CD4-positive, alpha-beta T cell (primary cell): ENCODE measurements around the gene RNF167. TPM values are rescaled to one million over a fixed set of nuclear protein-coding genes. Genes with fewer than 3 reads are reported as not detected.

Experiments used
- ATAC-seq: fragments of 200-7000 bp; cut with Tn5 transposase; one replicate; pipeline ENCODE4 v1.10.0; 2022; ENCODE audit warnings: mild to moderate bottlenecking; ENCODE audit not compliant: poor library complexity
- CTCF ChIA-PET: fragments of 350-600 bp; sonication (Branson Sonifier 250); formaldehyde crosslinking; loops from one replicate; lab custom pipeline; 2021; ENCODE audit warnings: antibody characterized with exemption, inconsistent platforms; lab: Charles Lee
- POLR2A ChIA-PET: fragments of 350-600 bp; sonication (Branson Sonifier 250); formaldehyde crosslinking; loops from one replicate; lab custom pipeline; 2021; ENCODE audit warnings: antibody characterized with exemption, inconsistent platforms; lab: Charles Lee
- DNase-seq, 14 experiments: peaks; one replicate each; pipeline ENCODE4 v3.0.0-alpha.2; 2013 to 2020; ENCODE audit warnings: mixed read lengths in 2 of 14
- H3K27ac ChIP-seq, 2 donors: one replicate each; pipeline versions ENCODE4 v1.5.1 to v1.7.0; 2013; ENCODE audit warnings: low read length in 2 of 2, low read depth in 1 of 2, mild to moderate bottlenecking in 1 of 2
- H3K27me3 ChIP-seq, 2 experiments: 1 replicate in 1 of 2; 2 replicates in 1 of 2; pipeline versions ENCODE4 v1.6.1 to v1.7.0; 2013; ENCODE audit warnings: low read length in 2 of 2, control low read depth in 1 of 2, mild to moderate bottlenecking in 1 of 2, moderate library complexity in 1 of 2; ENCODE audit not compliant: insufficient read depth in 2 of 2, control insufficient read depth in 1 of 2
- H3K36me3 ChIP-seq: one replicate; pipeline ENCODE4 v1.6.1; 2013; ENCODE audit warnings: low read length, control low read depth; ENCODE audit not compliant: insufficient read depth
- H3K4me1 ChIP-seq: one replicate; pipeline ENCODE4 v1.6.1; 2013; ENCODE audit warnings: low read length, control low read depth; ENCODE audit not compliant: insufficient read depth
- H3K4me3 ChIP-seq: one replicate; pipeline ENCODE4 v1.5.1; 2013; ENCODE audit warnings: mild to moderate bottlenecking, low read length, moderate library complexity
- H3K9me3 ChIP-seq, 2 experiments: 1 replicate in 1 of 2; 2 replicates in 1 of 2; pipeline versions ENCODE4 v1.6.1 to v1.7.0; 2013; ENCODE audit warnings: low read length in 2 of 2, mild to moderate bottlenecking in 2 of 2, control low read depth in 1 of 2, moderate library complexity in 1 of 2; ENCODE audit not compliant: control insufficient read depth in 1 of 2, insufficient read depth in 1 of 2
- H3K27ac Mint-ChIP-seq: one replicate; pipeline ENCODE4 v1.8.0; 2020; ENCODE audit warnings: mixed read lengths
- H3K27me3 Mint-ChIP-seq: one replicate; pipeline ENCODE4 v1.8.0; 2021; ENCODE audit warnings: mixed read lengths
- H3K36me3 Mint-ChIP-seq: one replicate; pipeline ENCODE4 v1.8.0; 2021; ENCODE audit warnings: low read depth, mixed read lengths
- H3K4me1 Mint-ChIP-seq: one replicate; pipeline ENCODE4 v1.8.0; 2021; ENCODE audit warnings: low read depth, mixed read lengths
- H3K4me3 Mint-ChIP-seq: one replicate; pipeline ENCODE4 v1.8.0; 2020; ENCODE audit warnings: mild to moderate bottlenecking, mixed read lengths
- H3K9me3 Mint-ChIP-seq: one replicate; pipeline ENCODE4 v1.8.0; 2020; ENCODE audit warnings: mixed read lengths
- intact Hi-C, 2 experiments: fragments of 100-400 bp; cut with DNase I in 1 of 2; cut with micrococcal nuclease in 1 of 2; formaldehyde crosslinking; loops; one replicate each; pipeline versions ENCODE4 v1.15.1 to v1.9.0; 2023 to 2025; cut with DNase I, micrococcal nuclease
- total RNA-seq, 174 experiments: library from RNA in 2 of 174; stranded (reverse) in 2 of 174; gene quantifications; one replicate each; pipeline ENCODE4 v1.2.3 and lab custom pipeline; 2021 to 2026
- TF ChIP-seq, protein P1 (sequence below): fragments of 200-600 bp; IDR thresholded peaks from one replicate; pipeline ENCODE4 v1.8.0; 2022; ENCODE audit warnings: antibody characterized with exemption, mild to moderate bottlenecking

RNF167 gene
- total RNA-seq, 2 experiments from 2014 or later = 59.3 to 62.8 TPM

DNA sequence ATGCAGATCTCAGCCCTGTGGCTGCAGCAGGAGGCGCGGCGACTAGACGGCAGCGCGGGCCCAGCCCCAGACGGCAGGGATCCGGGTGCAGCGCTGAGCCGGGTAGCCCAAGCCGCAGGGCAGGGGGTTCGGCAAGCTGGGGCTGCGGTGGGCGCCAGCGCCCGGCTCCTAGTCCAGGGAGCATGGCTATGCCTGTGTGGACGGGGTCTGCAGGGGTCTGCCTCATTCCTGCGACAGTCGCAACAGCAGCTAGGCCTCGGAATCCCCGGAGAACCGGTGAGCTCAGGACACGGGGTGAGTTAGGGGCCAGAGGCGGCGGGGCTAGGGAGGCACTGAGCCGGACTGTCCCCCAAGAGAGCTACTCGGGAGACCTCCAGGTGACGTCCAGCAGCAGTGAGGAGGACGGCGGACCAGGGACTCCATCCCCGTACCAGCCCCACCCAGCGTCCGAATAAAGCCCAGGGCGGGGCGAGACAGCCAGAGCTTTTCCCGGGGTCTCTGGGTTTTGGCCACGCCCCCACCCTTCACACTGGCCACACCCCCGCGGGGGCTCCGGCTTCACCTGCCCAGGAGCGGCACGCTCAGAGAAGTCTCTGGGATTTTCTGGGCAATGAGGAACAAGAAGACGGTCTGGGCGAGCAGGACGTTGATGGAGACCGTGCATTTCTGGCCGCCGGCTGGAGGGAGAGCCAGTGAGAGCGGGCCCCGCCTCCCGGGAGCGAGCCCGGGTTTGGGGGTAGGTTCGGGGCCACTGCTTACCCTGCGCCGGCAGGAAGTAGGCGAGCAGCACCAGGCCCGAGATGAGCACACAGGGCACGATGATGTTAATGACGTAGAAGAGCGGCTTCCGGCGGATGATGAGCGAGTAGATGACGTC, 39.6 kb upstream of the RNF167 start:
- CTCF ChIA-PET = interaction anchor here (1.2 to 2.1 kb wide), 5 partner anchors 40 to 169 kb away, joined by 3 to 9 read pairs (median 3); partner anchors contain the start of genes CAMTA2, RNF167 and SLC25A11
- ATAC-seq (peak; percentile 43), DNase-seq (peak in 13 of 14 experiments; percentile 32 to 92 (median 61))
- peaks cover 37% of the 10 kb centered on the region for H3K4me1 Mint-ChIP-seq
- H3K4me1 ChIP-seq = peaks cover 52% of the 10 kb centered on the region
- peaks cover 12% of the 10 kb centered on the region for H3K36me3 ChIP-seq
- H3K9me3 Mint-ChIP-seq = no peaks in the 10 kb centered on the region
- intact Hi-C loops = loop anchor here (5.0 kb wide), 3 partner anchors 42 to 333 kb away; partner anchors contain the start of genes GLTPD2 (in 1 of the 2), RNF167 (in 1 of the 2), SLC25A11 (in 1 of the 2) and VMO1 (in 1 of the 2)
- no peaks in the 10 kb centered on the region for H3K27me3 ChIP-seq
- peak overlapping the region in 1 of 2 donors; percentile 16 for H3K27ac ChIP-seq
- peak overlapping the region; percentile 94 for H3K4me3 Mint-ChIP-seq
- POLR2A ChIA-PET = interaction anchor here (0.8 to 5.9 kb wide), 17 partner anchors 9 to 757 kb away, joined by 3 to 54 read pairs (median 4); partner anchors contain the start of genes ARRB2, CAMTA2, CYB5D2 and MINK1
- TF ChIP-seq, protein P1, sequence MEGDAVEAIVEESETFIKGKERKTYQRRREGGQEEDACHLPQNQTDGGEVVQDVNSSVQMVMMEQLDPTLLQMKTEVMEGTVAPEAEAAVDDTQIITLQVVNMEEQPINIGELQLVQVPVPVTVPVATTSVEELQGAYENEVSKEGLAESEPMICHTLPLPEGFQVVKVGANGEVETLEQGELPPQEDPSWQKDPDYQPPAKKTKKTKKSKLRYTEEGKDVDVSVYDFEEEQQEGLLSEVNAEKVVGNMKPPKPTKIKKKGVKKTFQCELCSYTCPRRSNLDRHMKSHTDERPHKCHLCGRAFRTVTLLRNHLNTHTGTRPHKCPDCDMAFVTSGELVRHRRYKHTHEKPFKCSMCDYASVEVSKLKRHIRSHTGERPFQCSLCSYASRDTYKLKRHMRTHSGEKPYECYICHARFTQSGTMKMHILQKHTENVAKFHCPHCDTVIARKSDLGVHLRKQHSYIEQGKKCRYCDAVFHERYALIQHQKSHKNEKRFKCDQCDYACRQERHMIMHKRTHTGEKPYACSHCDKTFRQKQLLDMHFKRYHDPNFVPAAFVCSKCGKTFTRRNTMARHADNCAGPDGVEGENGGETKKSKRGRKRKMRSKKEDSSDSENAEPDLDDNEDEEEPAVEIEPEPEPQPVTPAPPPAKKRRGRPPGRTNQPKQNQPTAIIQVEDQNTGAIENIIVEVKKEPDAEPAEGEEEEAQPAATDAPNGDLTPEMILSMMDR = no peak
- H3K9me3 ChIP-seq = peaks cover 0 to 18% of the 10 kb centered on the region in 2 experiments
- peak overlapping the region; percentile 81 for H3K4me3 ChIP-seq
- H3K27ac Mint-ChIP-seq = peak overlapping the region; percentile 94
- peaks cover 10% of the 10 kb centered on the region for H3K27me3 Mint-ChIP-seq
- peaks cover 33% of the 10 kb centered on the region for H3K36me3 Mint-ChIP-seq

DNA sequence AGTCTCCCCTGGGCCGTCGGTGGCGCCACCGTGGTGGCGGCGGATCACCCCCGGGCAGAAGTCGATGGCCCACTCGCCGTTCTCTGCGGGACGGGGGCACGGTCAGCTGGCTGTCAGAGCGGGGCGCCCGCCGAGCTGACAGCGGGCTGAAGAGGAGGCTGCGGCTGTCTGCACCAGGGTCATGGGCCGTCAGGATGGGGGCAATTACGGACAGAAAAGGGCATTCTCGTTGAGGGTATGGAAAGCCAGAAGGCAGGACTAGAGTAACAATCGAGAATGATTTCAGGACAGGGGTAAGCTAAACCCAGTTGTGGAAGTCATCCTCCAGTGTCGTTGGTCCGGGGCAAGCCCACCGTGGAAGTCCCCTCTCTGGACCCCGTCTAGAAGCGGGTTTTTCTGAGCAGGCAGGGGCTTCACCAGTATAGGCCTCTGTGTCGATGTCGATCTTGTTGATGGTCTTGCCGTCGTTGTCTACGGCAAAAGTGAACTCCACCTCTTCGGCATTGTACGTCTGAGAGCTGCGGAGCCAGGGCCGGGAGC, 38.9 kb upstream of the RNF167 start:
- ATAC-seq (no peak), DNase-seq (no peak)
- Histone ChIP-seq H3K36me3 (peaks cover 6% of the 10 kb centered on the region), H3K27me3 (no peaks in the 10 kb centered on the region), H3K9me3 (peaks cover 0 to 18% of the 10 kb centered on the region in 2 experiments), H3K4me1 (peaks cover 52% of the 10 kb centered on the region), H3K27ac (peak overlapping the region in 1 of 2 donors; percentile 16), H3K4me3 (peak overlapping the region; percentile 81)
- Mint-ChIP-seq H3K36me3 (peaks cover 26% of the 10 kb centered on the region), H3K4me3 (peak overlapping the region; percentile 87), H3K27me3 (peaks cover 10% of the 10 kb centered on the region), H3K27ac (peak overlapping the region; percentile 94), H3K4me1 (peaks cover 37% of the 10 kb centered on the region), H3K9me3 (no peaks in the 10 kb centered on the region)
- TF ChIP-seq, protein P1 = no peak
- CTCF ChIA-PET = interaction anchor here (1.2 to 1.5 kb wide), 2 partner anchors 86 to 111 kb away, joined by 3 read pairs; partner anchors contain the start of gene CAMTA2
- intact Hi-C loops = loop anchor here (5.0 kb wide), 3 partner anchors 41 to 334 kb away; partner anchors contain the start of genes GLTPD2 (in 1 of the 2), RNF167 (in 1 of the 2), SLC25A11 (in 1 of the 2) and VMO1 (in 1 of the 2)
- POLR2A ChIA-PET = interaction anchor here (0.8 to 5.9 kb wide), 9 partner anchors 8 to 758 kb away, joined by 3 to 54 read pairs (median 5); partner anchors contain the start of genes CAMTA2, CYB5D2, RNF167 and SLC25A11
